NCI-H146 (cell line): Measurements from ENCODE around the gene EEF1A2.
A peak's percentile ranks its signal among the peaks of the same experiment; 100 is the strongest.
"Not testable (repeated sequence)": the region's sequence is repeated elsewhere in the genome, so short reads cannot be mapped to it uniquely, and the experiment has no call there.

Experiments
- DNase-seq: peaks from one replicate; lab custom pipeline; 2025; lab: John Stamatoyannopoulos, UW

The EEF1A2 gene

GRCh38 chr20:63520504-63520933 is 21.6 kb upstream of the EEF1A2 start, which contains the start of gene PPDPF:
TSS of gene PPDPF (plus strand) at chr20:63520765. CDS start at chr20:63521309, 544 bp downstream.
- peak; percentile 84 for DNase-seq

DNA sequence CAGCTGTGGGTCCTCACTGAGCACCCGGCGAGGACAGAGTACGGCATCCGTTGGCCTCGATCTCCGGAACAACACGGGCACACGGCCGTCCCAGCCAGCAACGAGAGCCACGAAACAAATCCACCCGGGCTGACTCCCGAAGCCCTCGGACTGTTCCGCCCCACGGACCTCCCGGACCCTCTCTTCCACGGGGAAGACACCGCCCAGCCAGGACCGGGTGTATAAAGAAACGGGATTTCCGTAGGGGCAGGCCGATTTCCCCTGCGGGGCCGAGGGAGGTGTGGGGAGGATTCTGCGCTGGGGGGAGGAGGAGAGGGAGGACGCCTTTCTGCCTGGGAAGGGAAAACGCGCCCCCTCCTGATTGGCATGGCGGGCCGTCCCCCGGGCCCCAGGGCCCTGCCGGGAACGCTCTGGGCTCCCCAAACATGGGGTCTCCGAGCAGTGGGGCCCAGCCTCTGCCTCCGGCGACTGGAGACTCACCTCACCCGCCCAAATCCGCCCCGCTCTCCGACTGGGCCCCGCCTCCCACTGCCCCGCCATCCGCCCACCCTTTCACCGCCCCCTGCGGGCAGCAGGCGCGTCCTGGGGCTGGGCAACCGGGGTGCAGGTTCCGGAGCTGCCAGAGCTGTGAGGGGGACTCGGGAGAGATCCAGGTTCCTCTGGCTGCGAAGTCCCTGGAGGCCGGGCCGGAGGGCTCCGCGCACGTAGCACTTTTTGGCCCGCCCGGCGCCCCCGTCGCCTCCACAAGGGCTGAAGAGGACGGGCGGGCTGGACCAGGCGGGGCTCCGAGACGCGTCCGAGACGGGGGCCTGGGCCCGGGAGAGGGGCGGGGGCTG is 21.0 kb upstream of the EEF1A2 start:
- DNase-seq = peak; percentile 84

GRCh38 chr20:63518946-63519667 is 20.2 kb upstream of the EEF1A2 start:
- no peak for DNase-seq

GRCh38 chr20:63518351-63518861 is 19.5 kb upstream of the EEF1A2 start:
- no peak for DNase-seq

- no peak for DNase-seq
Measured at GRCh38 chr20:63517376-63518309, 18.8 kb upstream of the EEF1A2 start.

DNA sequence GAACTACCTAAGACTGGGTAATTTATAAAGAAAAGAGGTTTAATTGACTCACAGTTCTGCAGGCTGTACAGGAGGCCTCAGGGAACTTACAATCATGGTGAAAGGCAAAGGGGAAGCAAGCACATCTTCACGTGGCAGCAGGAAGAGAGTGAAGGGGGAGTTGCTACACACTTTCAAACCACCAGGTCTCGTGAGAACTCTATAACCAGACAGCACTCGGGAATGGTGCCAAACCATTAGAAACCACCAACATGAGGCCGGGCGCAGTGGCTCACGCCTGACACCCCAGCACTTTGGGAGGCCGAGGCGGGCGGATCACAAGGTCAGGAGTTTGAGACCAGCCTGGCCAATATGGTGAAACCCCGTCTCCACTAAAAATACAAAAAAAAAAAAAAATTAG is 15.6 kb upstream of the EEF1A2 start:
- not testable (repeated sequence) for DNase-seq

GRCh38 chr20:63513207-63513606 is 14.3 kb upstream of the EEF1A2 start:
- DNase-seq = no peak

- peak; percentile 26 for DNase-seq
Measured at GRCh38 chr20:63509088-63509564, 10.2 kb upstream of the EEF1A2 start.

GRCh38 chr20:63508072-63508768 is 9.3 kb upstream of the EEF1A2 start:
- DNase-seq = no peak

GRCh38 chr20:63507083-63507743 is 8.3 kb upstream of the EEF1A2 start:
- DNase-seq = no peak

GRCh38 chr20:63505723-63506122 is 6.8 kb upstream of the EEF1A2 start:
- DNase-seq = no peak

GRCh38 chr20:63505281-63505680 is 6.4 kb upstream of the EEF1A2 start:
- no peak for DNase-seq

DNA sequence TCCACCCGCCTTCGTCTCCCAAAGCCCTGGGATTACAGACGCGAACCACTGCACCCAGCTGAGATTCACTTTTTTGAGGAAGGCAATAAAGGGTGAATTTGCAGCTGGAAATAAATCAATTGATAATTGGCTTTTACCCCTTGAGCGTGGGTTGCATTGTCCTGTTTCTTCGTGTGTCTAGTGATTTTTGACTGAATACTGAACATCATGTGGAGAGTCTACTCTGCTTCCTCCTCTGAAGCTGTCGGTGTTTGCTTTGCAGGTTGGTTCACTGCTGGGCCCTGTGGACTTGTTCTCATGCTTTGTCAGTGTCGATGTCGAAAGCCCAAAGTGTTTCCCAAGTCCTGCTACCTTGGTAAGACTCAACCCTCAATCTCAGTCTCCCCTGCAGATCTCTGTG is 5.8 kb upstream of the EEF1A2 start:
- no peak for DNase-seq

DNA sequence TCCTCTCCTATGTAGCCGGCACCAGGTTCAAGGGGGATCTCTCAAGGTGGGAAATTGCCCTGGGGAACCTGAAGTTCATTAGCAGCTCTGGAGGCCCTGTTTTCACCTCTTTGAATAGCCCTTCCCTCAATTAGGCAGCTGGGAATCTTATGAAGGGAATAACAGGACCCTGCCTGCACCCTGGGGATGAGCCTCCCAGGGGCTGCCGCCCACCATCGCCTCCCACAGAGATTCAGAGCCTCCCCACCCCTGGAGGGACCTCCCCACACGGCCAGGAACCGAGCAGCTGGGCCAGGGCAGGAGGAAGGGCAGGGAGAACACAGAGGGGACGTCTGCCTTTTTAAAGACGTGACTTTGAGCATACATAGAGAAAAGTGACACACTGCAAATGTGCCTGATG is 4.6 kb upstream of the EEF1A2 start:
- DNase-seq = peak; percentile 66

GRCh38 chr20:63502671-63503172 is 3.8 kb upstream of the EEF1A2 start:
- peak; percentile 97 for DNase-seq

DNA sequence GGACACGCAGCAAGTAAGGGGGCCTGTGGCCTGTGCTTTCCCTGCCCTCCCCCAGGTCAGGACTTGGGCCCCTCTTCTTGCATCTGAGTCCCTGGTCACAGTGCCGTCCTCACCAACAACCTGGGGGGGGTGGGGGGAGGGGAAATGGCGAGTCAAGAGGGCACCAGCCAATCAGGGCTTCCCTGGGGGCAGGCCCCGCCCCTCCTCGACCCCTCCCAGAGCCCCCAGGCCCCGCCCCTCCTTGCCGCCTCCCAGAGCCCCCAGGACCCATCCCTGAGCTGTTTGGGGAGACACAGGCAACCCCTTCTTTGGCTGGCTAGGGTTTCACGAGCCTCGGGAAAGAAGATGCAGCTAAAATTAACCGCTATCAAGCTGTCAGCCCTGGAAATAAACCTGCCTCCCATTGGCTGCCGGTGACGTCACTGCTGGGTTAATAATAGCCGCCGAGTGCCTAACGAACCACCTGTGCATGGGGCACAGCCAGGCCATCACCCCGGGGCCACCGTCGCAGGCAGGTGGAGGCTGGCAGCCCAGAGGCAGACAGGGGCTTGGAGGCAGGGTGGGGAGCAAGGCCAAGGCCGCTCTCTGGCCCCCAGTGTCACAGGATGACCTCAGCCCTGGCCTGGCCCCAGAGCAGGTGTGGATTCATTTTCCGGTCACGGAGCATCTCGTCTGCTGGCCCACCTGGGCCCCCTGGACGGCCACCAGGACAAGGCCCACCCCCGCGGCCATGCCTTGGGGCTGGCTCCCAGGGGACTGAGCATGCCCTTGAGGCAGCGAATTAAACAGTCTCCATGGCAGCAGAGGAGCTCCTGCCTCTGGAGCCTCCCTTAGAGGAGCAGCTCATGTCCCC is 3.2 kb upstream of the EEF1A2 start:
- peak; percentile 98 for DNase-seq

GRCh38 chr20:63500902-63501817 is 2.3 kb upstream of the EEF1A2 start:
- no peak for DNase-seq
